Right lobe of liver (tissue), 4 donors: Measurements from ENCODE around the gene C1QTNF1.

ENCODE experiments used
- CTCF ChIP-seq, 4 donors: fragments of 200-600 bp in 3 of 4; fragments of 450-650 bp in 1 of 4; IDR thresholded peaks; one replicate each; pipeline versions ENCODE4 v1.5.1 to v1.8.0; 2016 to 2022; ENCODE audit warnings: antibody characterized with exemption in 4 of 4, mild to moderate bottlenecking in 2 of 4
- POLR2A ChIP-seq: fragments of 450-650 bp; IDR thresholded peaks from one replicate; pipeline ENCODE4 v1.6.1; 2017; ENCODE audit warnings: antibody characterized with exemption, mild to moderate bottlenecking
- donor health status: DM: no; HTN: no; CAD: no.
- donor health status: DM: no; HTN: no; CAD: no.
- donor health status: DM: no; HTN: yes; CAD: no.

- TF ChIP-seq CTCF (IDR thresholded peaks at IDR 0.05), result no peak
- TF ChIP-seq POLR2A, result no peak
Measured at GRCh38 chr17:78990349-78991016, 33.5 kb upstream of the C1QTNF1 start.
